Activated naive CD8-positive, alpha-beta T cell treated with anti-CD3 and anti-CD28 coated beads, Interleukin-2, amount 50 U/mL, for 24 hours (primary cell): Measurements from ENCODE around the gene NATD1.
"Not testable (repeated sequence)": the region's sequence is repeated elsewhere in the genome, so short reads cannot be mapped to it uniquely, and the experiment has no call there.

Experiments used
- ATAC-seq: fragments of 150-1000 bp; cut with Tn5 transposase; one replicate; pipeline ENCODE4 v1.10.0; 2021
- DNase-seq: peaks from one replicate; pipeline ENCODE4 v3.0.0; 2021
- H3K27ac Mint-ChIP-seq: one replicate; pipeline ENCODE4 v1.8.0; 2021; ENCODE audit warnings: mild to moderate bottlenecking, mixed read lengths
- H3K27me3 Mint-ChIP-seq: one replicate; pipeline ENCODE4 v1.8.0; 2021; ENCODE audit warnings: mixed read lengths
- H3K36me3 Mint-ChIP-seq: one replicate; pipeline ENCODE4 v1.8.0; 2021; ENCODE audit warnings: low read depth, mixed read lengths
- H3K4me1 Mint-ChIP-seq: one replicate; pipeline ENCODE4 v1.8.0; 2021; ENCODE audit warnings: mixed read lengths
- H3K4me3 Mint-ChIP-seq: one replicate; pipeline ENCODE4 v1.8.0; 2021; ENCODE audit warnings: mild to moderate bottlenecking, moderate library complexity, mixed read lengths
- H3K9me3 Mint-ChIP-seq: one replicate; pipeline ENCODE4 v1.8.0; 2021; ENCODE audit warnings: mixed read lengths

Gene NATD1

GRCh38 chr17:21194703-21195102 is 58.5 kb downstream of the NATD1 start:
- Mint-ChIP-seq H3K36me3 (peaks cover 34% of the 10 kb centered on the region), H3K4me3 (no peak overlapping the region), H3K4me1 (peaks cover 5% of the 10 kb centered on the region), H3K27ac (peak overlapping the region; percentile 9), H3K27me3 (no peaks in the 10 kb centered on the region), H3K9me3 (no peaks in the 10 kb centered on the region)
- ATAC-seq (no peak), DNase-seq (no peak)

- Mint-ChIP-seq H3K36me3 (peaks cover 35% of the 10 kb centered on the region), H3K27me3 (no peaks in the 10 kb centered on the region), H3K4me3 (no peak overlapping the region), H3K9me3 (no peaks in the 10 kb centered on the region), H3K4me1 (peaks cover 3% of the 10 kb centered on the region), H3K27ac (peak overlapping the region; percentile 9)
- DNase-seq = no peak
- ATAC-seq = no peak
Measured at GRCh38 chr17:21194226-21194625, 59.0 kb downstream of the NATD1 start.

GRCh38 chr17:21193031-21193430 is 60.2 kb downstream of the NATD1 start:
- Mint-ChIP-seq H3K4me3 (no peak overlapping the region), H3K36me3 (peaks cover 34% of the 10 kb centered on the region), H3K4me1 (peaks cover 3% of the 10 kb centered on the region), H3K27me3 (no peaks in the 10 kb centered on the region), H3K9me3 (no peaks in the 10 kb centered on the region), H3K27ac (no peak overlapping the region)
- ATAC-seq = peak; percentile 29
- no peak for DNase-seq

- DNase-seq, H3K4me1 Mint-ChIP-seq, H3K9me3 Mint-ChIP-seq, ATAC-seq, H3K27me3 Mint-ChIP-seq, H3K27ac Mint-ChIP-seq, H3K4me3 Mint-ChIP-seq: not testable (repeated sequence)
- peaks cover 28% of the 10 kb centered on the region for H3K36me3 Mint-ChIP-seq
Measured at GRCh38 chr17:21192414-21192813, 60.8 kb downstream of the NATD1 start.

- Mint-ChIP-seq H3K9me3 (no peaks in the 10 kb centered on the region), H3K27ac (no peak overlapping the region), H3K36me3 (peaks cover 21% of the 10 kb centered on the region), H3K4me3 (no peak overlapping the region), H3K27me3 (no peaks in the 10 kb centered on the region), H3K4me1 (peaks cover 3% of the 10 kb centered on the region)
- DNase-seq (no peak), ATAC-seq (no peak)
Measured at GRCh38 chr17:21191698-21192097, 61.5 kb downstream of the NATD1 start.

GRCh38 chr17:21190078-21190477 is 63.1 kb downstream of the NATD1 start:
- Mint-ChIP-seq H3K36me3 (peaks cover 14% of the 10 kb centered on the region), H3K27ac (no peak overlapping the region), H3K9me3 (no peaks in the 10 kb centered on the region), H3K4me1 (peaks cover 3% of the 10 kb centered on the region), H3K27me3 (no peaks in the 10 kb centered on the region), H3K4me3 (no peak overlapping the region)
- ATAC-seq (no peak), DNase-seq (no peak)

- peaks cover 14% of the 10 kb centered on the region for H3K36me3 Mint-ChIP-seq
- H3K4me3 Mint-ChIP-seq = no peak overlapping the region
- no peak overlapping the region for H3K27ac Mint-ChIP-seq
- no peak for ATAC-seq
- H3K9me3 Mint-ChIP-seq = no peaks in the 10 kb centered on the region
- H3K27me3 Mint-ChIP-seq = no peaks in the 10 kb centered on the region
- H3K4me1 Mint-ChIP-seq = peaks cover 3% of the 10 kb centered on the region
- no peak for DNase-seq
Measured at GRCh38 chr17:21189361-21189760, 63.8 kb downstream of the NATD1 start.
